ENCODE results near the gene SLC26A11.

Gene SLC26A11

GRCh38 chr17:80220054-80220735 is at the start of gene SLC26A11, which contains the start of gene SGSH:
TSS of gene SLC26A11 (plus strand) at chr17:80220427. CDS start at chr17:80221561, 1,134 bp downstream.
TSS of gene SGSH (minus strand) at chr17:80220333. CDS start at chr17:80220313, 20 bp downstream.
- no peak for TF ChIP-seq POLR2A (IDR thresholded peaks at IDR 0.05; ENCODE audit: extremely low read depth, insufficient read length)
- DNase-seq (ENCODE audit: low read depth): peak; percentile 21
- no peak within 1 kb of the TSS for H3K4me3 ChIP-seq (ENCODE audit: low read depth, low read length)

- no peak overlapping the region for H3K4me3 ChIP-seq (ENCODE audit: low read depth, low read length)
- no peak for DNase-seq (ENCODE audit: low read depth)
- TF ChIP-seq CTCF (IDR thresholded peaks at IDR 0.05; ENCODE audit: low read depth, low read length) (no peak), POLR2A (IDR thresholded peaks at IDR 0.05; ENCODE audit: extremely low read depth, insufficient read length) (no peak), MYC (IDR thresholded peaks at IDR 0.05; ENCODE audit: low read depth, low read length) (no peak), MAX (IDR thresholded peaks at IDR 0.05; ENCODE audit: low read depth, low read length) (no peak)
These were observed 48.5 kb upstream of the SLC26A11 start for GRCh38 chr17:80171681-80172080.

- no peak for DNase-seq (ENCODE audit: low read depth)
- TF ChIP-seq MYC (IDR thresholded peaks at IDR 0.05; ENCODE audit: low read depth, low read length): no peak
- no peak for TF ChIP-seq POLR2A (IDR thresholded peaks at IDR 0.05; ENCODE audit: extremely low read depth, insufficient read length)
- TF ChIP-seq MAX (IDR thresholded peaks at IDR 0.05; ENCODE audit: low read depth, low read length): no peak
- no peak for TF ChIP-seq CTCF (IDR thresholded peaks at IDR 0.05; ENCODE audit: low read depth, low read length)
- no peak overlapping the region for H3K4me3 ChIP-seq (ENCODE audit: low read depth, low read length)
These were observed 47.1 kb upstream of the SLC26A11 start for GRCh38 chr17:80173126-80173525.

GRCh38 chr17:80173916-80174315 is 46.3 kb upstream of the SLC26A11 start:
- TF ChIP-seq MAX (IDR thresholded peaks at IDR 0.05; ENCODE audit: low read depth, low read length): no peak
- TF ChIP-seq POLR2A (IDR thresholded peaks at IDR 0.05; ENCODE audit: extremely low read depth, insufficient read length): no peak
- no peak for TF ChIP-seq MYC (IDR thresholded peaks at IDR 0.05; ENCODE audit: low read depth, low read length)
- no peak for TF ChIP-seq CTCF (IDR thresholded peaks at IDR 0.05; ENCODE audit: low read depth, low read length)
- no peak overlapping the region for H3K4me3 ChIP-seq (ENCODE audit: low read depth, low read length)

GRCh38 chr17:80176757-80177156 is 43.5 kb upstream of the SLC26A11 start:
- no peak overlapping the region for H3K4me3 ChIP-seq (ENCODE audit: low read depth, low read length)
- DNase-seq (ENCODE audit: low read depth): no peak
- TF ChIP-seq MAX (IDR thresholded peaks at IDR 0.05; ENCODE audit: low read depth, low read length) (no peak), CTCF (IDR thresholded peaks at IDR 0.05; ENCODE audit: low read depth, low read length) (no peak), POLR2A (IDR thresholded peaks at IDR 0.05; ENCODE audit: extremely low read depth, insufficient read length) (no peak), MYC (IDR thresholded peaks at IDR 0.05; ENCODE audit: low read depth, low read length) (no peak)

More at GRCh38 chr17:80173916-80174315, 46.3 kb upstream of the SLC26A11 start:
- DNase-seq (ENCODE audit: low read depth): no peak

GRCh38 chr17:80177986-80178595 is 42.1 kb upstream of the SLC26A11 start:
- TF ChIP-seq MAX (IDR thresholded peaks at IDR 0.05; ENCODE audit: low read depth, low read length): no peak
- TF ChIP-seq POLR2A (IDR thresholded peaks at IDR 0.05; ENCODE audit: extremely low read depth, insufficient read length): no peak
- TF ChIP-seq CTCF (IDR thresholded peaks at IDR 0.05; ENCODE audit: low read depth, low read length): no peak
- TF ChIP-seq MYC (IDR thresholded peaks at IDR 0.05; ENCODE audit: low read depth, low read length): no peak
- no peak for DNase-seq (ENCODE audit: low read depth)
- H3K4me3 ChIP-seq (ENCODE audit: low read depth, low read length): no peak overlapping the region
